ENCODE data around the gene STAP2. TPM values are rescaled to one million over a fixed set of nuclear protein-coding genes. Genes with fewer than 3 reads are reported as not detected.

Gene STAP2
- total RNA-seq, 2 experiments from 2014 or later = 1.7 to 1.8 TPM

Other genes with a start within 250 kb of the STAP2 start
- gene MAP2K2, start 214.7 kb downstream of the STAP2 start, total RNA-seq = 10 to 100 TPM; 72.7 to 77.6 TPM
- under 1 TPM in 1 of 2 experiments, not detected in 1; 0.08 TPM for gene CREB3L3, start 185.2 kb downstream of the STAP2 start, total RNA-seq
- 10 to 100 TPM; 11.2 to 14.2 TPM for gene SIRT6, start 156.3 kb downstream of the STAP2 start, total RNA-seq
- gene ANKRD24, start 156.1 kb downstream of the STAP2 start, total RNA-seq = under 1 TPM; 0.59 to 0.60 TPM
- gene EBI3, start 109.3 kb downstream of the STAP2 start, total RNA-seq = not detected
- 10 to 100 TPM; 32.9 to 33.7 TPM for gene YJU2, start 91.7 kb downstream of the STAP2 start, total RNA-seq
- under 1 TPM; 0.14 to 0.64 TPM for gene SHD, start 59.6 kb downstream of the STAP2 start, total RNA-seq
- 10 to 100 TPM; 17.6 to 20.9 TPM for gene TMIGD2, start 36.4 kb downstream of the STAP2 start, total RNA-seq
- gene FSD1, start 34.2 kb downstream of the STAP2 start, total RNA-seq = 1 to 10 TPM in 1 of 2 experiments, under 1 TPM in 1; 0.98 to 1.0 TPM
- gene MPND, start 4.7 kb upstream of the STAP2 start, total RNA-seq = 10 to 100 TPM; 10.3 to 11.0 TPM
- gene SH3GL1, start 61.7 kb upstream of the STAP2 start, total RNA-seq = 10 to 100 TPM; 39.3 to 40.9 TPM
- 10 to 100 TPM; 27.5 to 27.8 TPM for gene CHAF1A, start 63.8 kb upstream of the STAP2 start, total RNA-seq
- 10 to 100 TPM; 54.5 to 58.4 TPM for gene UBXN6, start 119.0 kb upstream of the STAP2 start, total RNA-seq
- gene HDGFL2, start 133.5 kb upstream of the STAP2 start, total RNA-seq = 10 to 100 TPM; 17.2 to 18.0 TPM
- gene PLIN4, start 179.7 kb upstream of the STAP2 start, total RNA-seq = not detected
- under 1 TPM; 0.31 to 0.93 TPM for gene PLIN5, start 196.4 kb upstream of the STAP2 start, total RNA-seq
- gene LRG1, start 201.2 kb upstream of the STAP2 start, total RNA-seq = not detected
- gene SEMA6B, start 220.9 kb upstream of the STAP2 start, total RNA-seq = under 1 TPM; 0.14 to 0.17 TPM